ENCODE measurements around the gene CDK10. TPM values are rescaled to one million over a fixed set of nuclear protein-coding genes. Genes with fewer than 3 reads are reported as not detected.

CDK10 gene
- total RNA-seq, 1 donor from 2014 or later = 26.7 TPM

DNA sequence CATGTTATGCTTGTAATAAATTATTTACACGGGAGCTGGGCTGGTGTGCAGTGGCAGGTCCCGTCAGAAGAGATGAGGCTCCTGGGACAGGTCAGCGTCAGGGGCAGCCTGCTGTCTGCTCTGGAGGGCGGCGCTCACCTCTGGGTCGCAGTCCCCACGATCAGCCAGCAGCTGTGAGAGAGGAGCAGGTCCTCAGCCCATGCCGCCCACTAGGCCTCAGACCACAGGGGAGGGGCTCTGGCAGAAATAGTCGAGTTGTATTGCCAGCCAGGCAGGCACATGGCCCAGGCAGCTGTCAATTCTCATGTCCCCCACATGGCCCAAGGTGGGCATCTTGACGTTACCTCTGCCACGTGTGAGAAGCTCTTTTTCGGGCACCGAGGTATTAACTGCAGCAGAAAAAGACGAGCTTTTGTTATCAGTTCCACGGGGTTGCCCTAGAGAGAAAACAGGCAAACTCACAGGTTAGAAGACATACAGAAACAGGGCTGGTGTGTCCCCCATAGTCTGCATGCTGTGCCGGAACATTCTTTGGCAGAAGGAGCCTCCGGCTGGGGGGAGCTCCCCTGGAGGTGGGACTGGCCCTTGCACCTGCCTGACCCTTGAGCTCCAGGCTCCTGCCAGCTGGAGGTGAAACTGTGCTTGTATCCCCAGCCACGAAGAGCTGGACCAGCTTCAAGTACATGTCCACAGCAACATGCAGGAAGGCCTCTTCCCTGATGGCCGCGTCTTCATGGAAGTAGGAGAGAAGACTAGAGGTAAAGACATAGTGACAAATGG, 52.2 kb downstream of the CDK10 start:
- H3K27ac ChIP-seq (replicated peaks) = no peak overlapping the region
- no peak overlapping the region for H3K4me3 ChIP-seq
- intact Hi-C loops (cut with micrococcal nuclease) = no loop called here
- TF ChIP-seq, protein P1, sequence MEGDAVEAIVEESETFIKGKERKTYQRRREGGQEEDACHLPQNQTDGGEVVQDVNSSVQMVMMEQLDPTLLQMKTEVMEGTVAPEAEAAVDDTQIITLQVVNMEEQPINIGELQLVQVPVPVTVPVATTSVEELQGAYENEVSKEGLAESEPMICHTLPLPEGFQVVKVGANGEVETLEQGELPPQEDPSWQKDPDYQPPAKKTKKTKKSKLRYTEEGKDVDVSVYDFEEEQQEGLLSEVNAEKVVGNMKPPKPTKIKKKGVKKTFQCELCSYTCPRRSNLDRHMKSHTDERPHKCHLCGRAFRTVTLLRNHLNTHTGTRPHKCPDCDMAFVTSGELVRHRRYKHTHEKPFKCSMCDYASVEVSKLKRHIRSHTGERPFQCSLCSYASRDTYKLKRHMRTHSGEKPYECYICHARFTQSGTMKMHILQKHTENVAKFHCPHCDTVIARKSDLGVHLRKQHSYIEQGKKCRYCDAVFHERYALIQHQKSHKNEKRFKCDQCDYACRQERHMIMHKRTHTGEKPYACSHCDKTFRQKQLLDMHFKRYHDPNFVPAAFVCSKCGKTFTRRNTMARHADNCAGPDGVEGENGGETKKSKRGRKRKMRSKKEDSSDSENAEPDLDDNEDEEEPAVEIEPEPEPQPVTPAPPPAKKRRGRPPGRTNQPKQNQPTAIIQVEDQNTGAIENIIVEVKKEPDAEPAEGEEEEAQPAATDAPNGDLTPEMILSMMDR (IDR thresholded peaks at IDR 0.05; ENCODE audit: borderline replicate concordance) = no peak
- no peaks in the 10 kb centered on the region for H3K9me3 ChIP-seq (replicated peaks)
- no peaks in the 10 kb centered on the region for H3K4me1 ChIP-seq
- H3K36me3 ChIP-seq = peaks cover 77% of the 10 kb centered on the region
- H3K27me3 ChIP-seq (ENCODE audit: low read depth) = no peaks in the 10 kb centered on the region
- no peak for DNase-seq

DNA sequence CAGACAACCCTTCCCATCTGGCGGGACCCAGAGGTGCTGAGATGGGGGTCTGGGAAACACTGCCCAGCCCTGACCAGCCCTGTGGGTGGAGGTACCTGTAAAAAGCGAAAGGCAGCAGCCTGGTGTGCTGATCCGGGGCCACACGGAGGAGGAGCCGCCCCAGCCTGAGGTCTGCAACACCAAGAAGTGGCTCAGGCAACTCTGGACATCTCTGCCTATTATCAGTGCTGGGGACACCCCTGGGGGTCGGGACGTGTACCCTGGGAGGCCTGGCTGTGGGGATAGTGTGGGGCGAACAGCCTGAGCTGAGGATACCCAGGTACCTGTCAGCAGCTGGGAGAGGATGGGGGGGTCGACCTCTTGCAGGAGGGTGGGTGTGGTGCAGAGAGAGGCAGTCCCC, 52.9 kb downstream of the CDK10 start:
- no peak overlapping the region for H3K4me3 ChIP-seq
- intact Hi-C loops (cut with micrococcal nuclease) = no loop called here
- H3K36me3 ChIP-seq = peaks cover 71% of the 10 kb centered on the region
- TF ChIP-seq, protein P1 (IDR thresholded peaks at IDR 0.05; ENCODE audit: borderline replicate concordance) = no peak
- no peaks in the 10 kb centered on the region for H3K4me1 ChIP-seq
- no peak overlapping the region for H3K27ac ChIP-seq (replicated peaks)
- no peak for DNase-seq
- no peaks in the 10 kb centered on the region for H3K9me3 ChIP-seq (replicated peaks)
- no peaks in the 10 kb centered on the region for H3K27me3 ChIP-seq (ENCODE audit: low read depth)

DNA sequence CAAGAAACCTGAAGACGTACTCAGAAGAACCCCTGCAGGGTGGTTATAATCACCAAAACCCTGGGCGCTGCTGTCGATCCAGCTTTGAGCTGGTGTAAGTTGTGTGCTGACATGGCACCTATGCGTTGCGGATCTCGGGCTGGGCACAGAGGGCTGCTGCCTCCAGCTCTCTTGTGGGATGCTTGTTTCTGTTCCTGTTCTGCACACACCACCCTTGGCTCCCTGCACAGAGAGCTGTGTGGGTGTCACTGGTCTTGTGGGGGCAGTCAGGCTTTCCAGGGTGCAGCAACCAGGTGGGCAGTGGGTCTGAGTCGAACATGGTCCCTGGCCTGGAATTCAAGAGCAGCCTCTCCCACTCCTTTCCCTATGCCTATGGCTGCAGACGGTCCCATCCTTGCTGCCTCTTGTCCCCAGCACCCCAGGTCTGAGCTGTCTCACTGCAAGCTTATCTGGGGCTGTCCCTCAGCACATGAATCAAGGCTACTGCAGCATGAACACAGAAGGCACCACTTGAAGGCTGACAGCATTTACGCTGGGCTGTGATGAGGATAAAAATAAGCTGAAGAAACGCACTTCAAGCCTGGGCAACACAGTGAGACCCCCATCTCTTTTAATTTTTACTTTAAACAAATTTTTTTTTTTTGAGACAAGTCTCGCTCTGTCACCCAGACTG, 55.0 kb downstream of the CDK10 start:
- TF ChIP-seq, protein P1 (IDR thresholded peaks at IDR 0.05; ENCODE audit: borderline replicate concordance) = no peak
- Histone ChIP-seq H3K4me3 (no peak overlapping the region), H3K9me3 (replicated peaks) (no peaks in the 10 kb centered on the region), H3K27ac (replicated peaks) (no peak overlapping the region), H3K36me3 (peaks cover 50% of the 10 kb centered on the region), H3K27me3 (ENCODE audit: low read depth) (no peaks in the 10 kb centered on the region), H3K4me1 (peaks cover 4% of the 10 kb centered on the region)
- intact Hi-C loops (cut with micrococcal nuclease) = no loop called here
- no peak for DNase-seq

DNA sequence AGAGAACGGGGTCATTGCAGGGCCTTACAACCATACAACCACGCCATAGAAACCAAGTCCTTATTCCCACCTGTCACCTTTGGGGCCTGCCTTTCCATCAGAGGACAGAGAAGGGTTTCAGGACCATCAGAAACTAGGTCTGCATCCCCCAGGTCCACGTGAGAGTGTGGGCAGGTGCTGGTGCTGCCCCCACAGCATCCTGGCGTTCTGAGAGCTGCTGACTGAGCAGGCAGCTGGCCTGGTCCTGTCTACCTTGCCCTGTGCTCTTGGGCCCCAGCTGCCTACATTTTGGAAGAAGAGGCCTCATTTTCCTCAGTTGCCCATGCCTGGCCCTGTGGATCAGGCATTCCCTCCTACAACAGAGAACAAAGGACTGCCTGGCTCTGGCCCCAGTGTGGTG, 56.5 kb downstream of the CDK10 start:
- no peaks in the 10 kb centered on the region for H3K27me3 ChIP-seq (ENCODE audit: low read depth)
- DNase-seq = no peak
- H3K27ac ChIP-seq (replicated peaks) = no peak overlapping the region
- no peaks in the 10 kb centered on the region for H3K9me3 ChIP-seq (replicated peaks)
- TF ChIP-seq, protein P1 (IDR thresholded peaks at IDR 0.05; ENCODE audit: borderline replicate concordance) = no peak
- intact Hi-C loops (cut with micrococcal nuclease) = no loop called here
- no peak overlapping the region for H3K4me3 ChIP-seq
- peaks cover 4% of the 10 kb centered on the region for H3K4me1 ChIP-seq
- peaks cover 35% of the 10 kb centered on the region for H3K36me3 ChIP-seq

DNA sequence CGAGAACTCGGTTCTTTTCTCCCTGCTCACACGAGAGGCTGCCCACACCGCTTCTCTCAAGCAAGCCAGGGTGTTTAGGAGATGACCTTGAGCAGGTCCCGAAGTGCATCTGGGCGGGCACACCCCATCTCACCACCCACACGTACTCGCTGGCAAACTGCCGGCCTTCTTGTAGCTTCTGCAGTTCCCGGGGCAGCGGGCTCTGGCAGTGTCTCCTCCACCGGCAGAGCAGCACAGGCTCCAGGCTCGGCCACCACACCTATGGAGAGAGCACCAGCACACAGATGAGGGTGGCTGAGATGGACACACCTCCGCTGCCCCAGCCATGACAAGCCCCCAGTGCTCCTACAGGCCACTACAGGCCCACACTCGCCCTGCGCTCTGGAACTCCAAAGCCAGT, 58.3 kb downstream of the CDK10 start:
- Histone ChIP-seq H3K36me3 (peaks cover 16% of the 10 kb centered on the region), H3K4me1 (peaks cover 4% of the 10 kb centered on the region), H3K4me3 (no peak overlapping the region), H3K9me3 (replicated peaks) (no peaks in the 10 kb centered on the region), H3K27ac (replicated peaks) (no peak overlapping the region), H3K27me3 (ENCODE audit: low read depth) (no peaks in the 10 kb centered on the region)
- intact Hi-C loops (cut with micrococcal nuclease) = no loop called here
- DNase-seq = peak; percentile 52
- TF ChIP-seq, protein P1 (IDR thresholded peaks at IDR 0.05; ENCODE audit: borderline replicate concordance) = no peak

Other genes starting within 250 kb of the CDK10 start
- gene ANKRD11, start 196.1 kb upstream of the CDK10 start, total RNA-seq = 63.8 TPM
- gene SPG7, start 178.3 kb upstream of the CDK10 start, total RNA-seq = 104 TPM
- gene RPL13, start 126.0 kb upstream of the CDK10 start, total RNA-seq = 1,030 TPM
- gene CPNE7, start 110.9 kb upstream of the CDK10 start, total RNA-seq = not detected
- gene DPEP1, start 73.0 kb upstream of the CDK10 start, total RNA-seq = not detected
- 37.3 TPM for gene CHMP1A, start 29.0 kb upstream of the CDK10 start, total RNA-seq
- 3.6 TPM for gene SPATA33, start 28.9 kb upstream of the CDK10 start, total RNA-seq
- 2.1 TPM for gene SPATA2L, start 15.0 kb downstream of the CDK10 start, total RNA-seq
- gene VPS9D1, start 34.2 kb downstream of the CDK10 start, total RNA-seq = 12.6 TPM
- 12.9 TPM for gene ZNF276, start 34.8 kb downstream of the CDK10 start, total RNA-seq
- gene FANCA, start 130.0 kb downstream of the CDK10 start, total RNA-seq = 2.4 TPM
- gene SPIRE2, start 141.8 kb downstream of the CDK10 start, total RNA-seq = 1.2 TPM
- gene TCF25, start 186.9 kb downstream of the CDK10 start, total RNA-seq = 82.6 TPM
- gene MC1R, start 232.2 kb downstream of the CDK10 start, total RNA-seq = 1.2 TPM
- 2.1 TPM for gene TUBB3, start 236.7 kb downstream of the CDK10 start, total RNA-seq